Kidney (tissue), 14 donors: ENCODE measurements around the gene ZNF75A. TPM values are rescaled to one million over a fixed set of nuclear protein-coding genes. Genes with fewer than 3 reads are reported as not detected.

Experiments used
- DNase-seq, 5 donors: peaks; one replicate each; pipeline ENCODE4 v3.0.0-alpha.2; 2013 to 2020
- FAIRE-seq: peaks from 2 replicates; lab custom pipeline; 2012; peaks lifted over from hg19 to GRCh38; lab: Jason Lieb, UNC
- H3K27ac ChIP-seq, 2 donors: one replicate each; pipeline ENCODE4 v1.7.0; 2013; ENCODE audit warnings: low read depth in 2 of 2, low read length in 2 of 2, inconsistent platforms in 1 of 2
- H3K27me3 ChIP-seq: one replicate; pipeline ENCODE4 v1.7.1; 2013; ENCODE audit warnings: low read length, inconsistent platforms; ENCODE audit not compliant: control insufficient read depth, insufficient read depth
- H3K36me3 ChIP-seq, 3 donors: one replicate each; pipeline versions ENCODE4 v1.7.0 to v1.7.1; 2013; ENCODE audit warnings: low read length in 3 of 3, control low read depth in 1 of 3, inconsistent platforms in 1 of 3; ENCODE audit not compliant: insufficient read depth in 3 of 3, control insufficient read depth in 2 of 3
- H3K4me1 ChIP-seq, 3 donors: one replicate each; pipeline versions ENCODE4 v1.7.0 to v1.7.1; 2013; ENCODE audit warnings: low read length in 3 of 3, inconsistent platforms in 1 of 3, low read depth in 1 of 3; ENCODE audit not compliant: control insufficient read depth in 2 of 3, insufficient read depth in 2 of 3
- H3K4me3 ChIP-seq, 3 donors: one replicate each; pipeline versions ENCODE4 v1.7.0 to v1.8.1; 2013; ENCODE audit warnings: low read length in 3 of 3, control low read depth in 1 of 3, inconsistent platforms in 1 of 3
- H3K9ac ChIP-seq, 3 donors: one replicate each; pipeline versions ENCODE4 v1.7.0 to v1.7.1; 2013; ENCODE audit warnings: low read length in 3 of 3, control low read depth in 1 of 3, inconsistent platforms in 1 of 3
- H3K9me3 ChIP-seq, 3 donors: one replicate each; pipeline versions ENCODE4 v1.7.0 to v1.7.1; 2013; ENCODE audit warnings: low read length in 3 of 3, control low read depth in 1 of 3, inconsistent platforms in 1 of 3; ENCODE audit not compliant: control insufficient read depth in 2 of 3, insufficient read depth in 1 of 3
- CTCF ChIP-seq: IDR thresholded peaks from 3 replicates; pipeline ENCODE4 v1.5.1; 2012; ENCODE audit warnings: mild to moderate bottlenecking, moderate library complexity, borderline replicate concordance; ENCODE audit not compliant: insufficient read depth; ENCODE audit errors: extremely low read depth
- intact Hi-C: fragments of 100-400 bp; cut with DNase I; formaldehyde crosslinking; loops from one replicate; pipeline ENCODE4 v1.11.1; 2022
- polyA plus RNA-seq: library from polyadenylated mRNA; stranded (reverse); fragments of 350-450 nt; fragmentation: Illumina TruSeq; extraction: RNeasy Lipid Tissue Mini Kit (QIAGEN cat#74804); gene quantifications from one replicate; pipeline ENCODE4 v1.2.3, GENCODE V29; 2014; ENCODE audit warnings: low read depth, low replicate concordance; ENCODE audit not compliant: insufficient read depth
- total RNA-seq: library from RNA; stranded (reverse); fragmentation: NEBNext Ultra II Directional; extraction: Animal tissue kit (Norgen Biotek cat#: 25700); gene quantifications from one replicate; pipeline ENCODE4 v1.2.1, GENCODE V29; 2021
- donor health status: control.
- donor health status: control.
- donor health status: control.
- donor health status: control.
- donor health status: control.
- donor health status: DM: yes; HTN: yes; CAD: no.
- donor health status: Normal renal cell carcinoma (clear cell type).

The ZNF75A gene
- total and polyA plus RNA-seq, 2 donors from 2014 or later, result 14.3 to 41.3 TPM

GRCh38 chr16:3364774-3365427 is 59.6 kb downstream of the ZNF75A start:
- peak overlapping the region in 2 of 3 donors; percentile 36 to 52 for H3K9ac ChIP-seq
- H3K4me1 ChIP-seq, result no peaks in the 10 kb centered on the region
- no peaks in the 10 kb centered on the region for H3K36me3 ChIP-seq
- intact Hi-C loops, result no loop called here
- TF ChIP-seq CTCF, result no peak
- no peaks in the 10 kb centered on the region for H3K27me3 ChIP-seq
- DNase-seq (peak; percentile 90 to 96 (median 96)), FAIRE-seq (no peak)
- peak overlapping the region; percentile 73 to 77 (median 75) for H3K4me3 ChIP-seq
- peak overlapping the region; percentile 48 to 71 for H3K27ac ChIP-seq
- peaks cover 0 to 9% (median 0%) of the 10 kb centered on the region in 3 donors for H3K9me3 ChIP-seq

Other genes with a start within 250 kb of the ZNF75A start
- 181 TPM for gene IL32, start 239.9 kb upstream of the ZNF75A start, total RNA-seq
- 495 TPM for gene IL32, start 239.9 kb upstream of the ZNF75A start, polyA plus RNA-seq
- not detected for gene ZSCAN10, start 206.2 kb upstream of the ZNF75A start, total RNA-seq
- not detected for gene ZSCAN10, start 206.2 kb upstream of the ZNF75A start, polyA plus RNA-seq
- gene ZNF205, start 192.9 kb upstream of the ZNF75A start, total RNA-seq, result 12.7 TPM
- gene ZNF205, start 192.9 kb upstream of the ZNF75A start, polyA plus RNA-seq, result 14.1 TPM
- 12.5 TPM for gene ZNF213, start 170.5 kb upstream of the ZNF75A start, total RNA-seq
- gene ZNF213, start 170.5 kb upstream of the ZNF75A start, polyA plus RNA-seq, result 5.6 TPM
- not detected for gene OR1F1, start 117.3 kb upstream of the ZNF75A start, total RNA-seq
- gene OR1F1, start 117.3 kb upstream of the ZNF75A start, polyA plus RNA-seq, result not detected
- gene ZNF200, start 70.3 kb upstream of the ZNF75A start, total RNA-seq, result 9.6 TPM
- gene ZNF200, start 70.3 kb upstream of the ZNF75A start, polyA plus RNA-seq, result 3.3 TPM
- 4.1 TPM for gene MEFV, start 48.9 kb upstream of the ZNF75A start, total RNA-seq
- gene MEFV, start 48.9 kb upstream of the ZNF75A start, polyA plus RNA-seq, result not detected
- gene ZNF263, start 22.0 kb upstream of the ZNF75A start, total RNA-seq, result 29.7 TPM
- gene ZNF263, start 22.0 kb upstream of the ZNF75A start, polyA plus RNA-seq, result 14.6 TPM
- 7.5 TPM for gene TIGD7, start 67 bp upstream of the ZNF75A start, total RNA-seq
- gene TIGD7, start 67 bp upstream of the ZNF75A start, polyA plus RNA-seq, result 4.2 TPM
- gene OR2C1, start 50.4 kb downstream of the ZNF75A start, total RNA-seq, result not detected
- not detected for gene OR2C1, start 50.4 kb downstream of the ZNF75A start, polyA plus RNA-seq
- gene ZSCAN32, start 95.5 kb downstream of the ZNF75A start, total RNA-seq, result 16.3 TPM
- 9.8 TPM for gene ZSCAN32, start 95.5 kb downstream of the ZNF75A start, polyA plus RNA-seq
- gene ZNF174, start 95.7 kb downstream of the ZNF75A start, total RNA-seq, result 12.4 TPM
- 10.9 TPM for gene ZNF174, start 95.7 kb downstream of the ZNF75A start, polyA plus RNA-seq
- gene ZNF597, start 138.0 kb downstream of the ZNF75A start, total RNA-seq, result 3.4 TPM
- gene ZNF597, start 138.0 kb downstream of the ZNF75A start, polyA plus RNA-seq, result 0.99 TPM
- 51.6 TPM for gene NAA60, start 138.2 kb downstream of the ZNF75A start, total RNA-seq
- 66.6 TPM for gene NAA60, start 138.2 kb downstream of the ZNF75A start, polyA plus RNA-seq
- gene C16orf90, start 190.0 kb downstream of the ZNF75A start, total RNA-seq, result not detected
- gene C16orf90, start 190.0 kb downstream of the ZNF75A start, polyA plus RNA-seq, result not detected
- 44.8 TPM for gene CLUAP1, start 195.5 kb downstream of the ZNF75A start, total RNA-seq
- 39.3 TPM for gene CLUAP1, start 195.5 kb downstream of the ZNF75A start, polyA plus RNA-seq